ENCODE data around the gene THEMIS2.
A peak's percentile ranks its signal among the peaks of the same experiment; 100 is the strongest.
"Not testable (repeated sequence)": the region's sequence is repeated elsewhere in the genome, so short reads cannot be mapped to it uniquely, and the experiment has no call there.

THEMIS2 gene

GRCh38 chr1:27872059-27872801 is at the start of gene THEMIS2:
TSS of gene THEMIS2 (plus strand) at chr1:27872544. CDS start at chr1:27872572, 28 bp downstream.
- DNase-seq (ENCODE audit: low read depth, low spot score): no peak

GRCh38 chr1:27823784-27824183 is 48.6 kb upstream of the THEMIS2 start:
- DNase-seq (ENCODE audit: low read depth, low spot score): no peak

GRCh38 chr1:27824411-27824810 is 47.9 kb upstream of the THEMIS2 start:
- no peak for DNase-seq (ENCODE audit: low read depth, low spot score)

- not testable (repeated sequence) for DNase-seq (ENCODE audit: low read depth, low spot score)
Observed at GRCh38 chr1:27829339-27829960, 42.9 kb upstream of the THEMIS2 start.

- peak; percentile 93 for DNase-seq (ENCODE audit: low read depth, low spot score)
Observed at GRCh38 chr1:27830621-27831440, 41.5 kb upstream of the THEMIS2 start, which contains the start of gene PPP1R8. TSS of gene PPP1R8 (plus strand) at chr1:27830782. CDS start at chr1:27830836, 54 bp downstream.

- no peak for DNase-seq (ENCODE audit: low read depth, low spot score)
Observed at GRCh38 chr1:27831568-27832410, 40.6 kb upstream of the THEMIS2 start.

GRCh38 chr1:27832762-27833161 is 39.6 kb upstream of the THEMIS2 start:
- DNase-seq (ENCODE audit: low read depth, low spot score): no peak

- no peak for DNase-seq (ENCODE audit: low read depth, low spot score)
Observed at GRCh38 chr1:27833470-27833869, 38.9 kb upstream of the THEMIS2 start.

GRCh38 chr1:27835046-27835445 is 37.3 kb upstream of the THEMIS2 start:
- DNase-seq (ENCODE audit: low read depth, low spot score): no peak

- no peak for DNase-seq (ENCODE audit: low read depth, low spot score)
Observed at GRCh38 chr1:27835501-27835900, 36.8 kb upstream of the THEMIS2 start.

- no peak for DNase-seq (ENCODE audit: low read depth, low spot score)
Observed at GRCh38 chr1:27849951-27850350, 22.4 kb upstream of the THEMIS2 start.

- no peak for DNase-seq (ENCODE audit: low read depth, low spot score)
Observed at GRCh38 chr1:27855085-27855484, 17.3 kb upstream of the THEMIS2 start.

- no peak for DNase-seq (ENCODE audit: low read depth, low spot score)
Observed at GRCh38 chr1:27856561-27857343, 15.6 kb upstream of the THEMIS2 start.

- not testable (repeated sequence) for DNase-seq (ENCODE audit: low read depth, low spot score)
Observed at GRCh38 chr1:27857552-27857951, 14.8 kb upstream of the THEMIS2 start.

GRCh38 chr1:27858072-27858948 is 14.0 kb upstream of the THEMIS2 start:
- peak; percentile 80 for DNase-seq (ENCODE audit: low read depth, low spot score)

- no peak for DNase-seq (ENCODE audit: low read depth, low spot score)
Observed at GRCh38 chr1:27858949-27859576, 13.3 kb upstream of the THEMIS2 start.

- DNase-seq (ENCODE audit: low read depth, low spot score): no peak
Observed at GRCh38 chr1:27861436-27861835, 10.9 kb upstream of the THEMIS2 start.

GRCh38 chr1:27862004-27862403 is 10.3 kb upstream of the THEMIS2 start:
- DNase-seq (ENCODE audit: low read depth, low spot score): no peak
